H1 (cell line): ENCODE data around the gene CD58. TPM values are rescaled to one million over a fixed set of nuclear protein-coding genes. Genes with fewer than 3 reads are reported as not detected.

Source experiments
- CTCF ChIA-PET: fragments of 300-600 bp; sonication (Branson Sonifier 250); formaldehyde crosslinking; loops from one replicate; lab custom pipeline; 2021; ENCODE audit not compliant: partially characterized antibody; lab: Charles Lee
- POLR2A ChIA-PET: fragments of 300-600 bp; sonication (Branson Sonifier 250); formaldehyde crosslinking; loops from one replicate; lab custom pipeline; 2021; ENCODE audit warnings: inconsistent platforms; ENCODE audit not compliant: partially characterized antibody; lab: Charles Lee
- DNase-seq, 2 experiments: peaks; one replicate each; pipeline versions ENCODE4 v3.0.0 to v3.0.0-alpha.2; 2010 to 2022; ENCODE audit warnings: low spot score in 2 of 2, low read depth in 1 of 2, mixed read lengths in 1 of 2
- FAIRE-seq: peaks from 2 replicates; lab custom pipeline; 2011; peaks lifted over from hg19 to GRCh38; lab: Jason Lieb, UNC
- H2AFZ ChIP-seq: 2 replicates; pipeline ENCODE4 v1.8.1; 2012; ENCODE audit warnings: low read length, inconsistent platforms
- H2AK5ac ChIP-seq: 2 replicates; pipeline ENCODE4 v1.6.1; 2013; ENCODE audit warnings: low read depth, low read length
- H2BK120ac ChIP-seq: replicated peaks from 2 replicates; pipeline ENCODE3; 2013; ENCODE audit warnings: low read depth, low read length, inconsistent platforms
- H2BK12ac ChIP-seq: 2 replicates; pipeline ENCODE4 v1.6.1; 2013; ENCODE audit warnings: low read depth, low read length
- H2BK15ac ChIP-seq: 2 replicates; pipeline ENCODE4 v1.6.1; 2013; ENCODE audit warnings: low read length
- H2BK20ac ChIP-seq: 2 replicates; pipeline ENCODE4 v1.6.1; 2013; ENCODE audit warnings: low read length
- H2BK5ac ChIP-seq: 2 replicates; pipeline ENCODE4 v1.6.1; 2013; ENCODE audit warnings: low read depth, low read length
- H3K14ac ChIP-seq: 2 replicates; pipeline ENCODE4 v1.6.1; 2013; ENCODE audit warnings: inconsistent platforms; ENCODE audit not compliant: insufficient read length
- H3K18ac ChIP-seq: 2 replicates; pipeline ENCODE4 v1.6.1; 2013; ENCODE audit warnings: low read length; ENCODE audit errors: extremely low read depth
- H3K23ac ChIP-seq: 2 replicates; pipeline ENCODE4 v1.6.1; 2013; ENCODE audit warnings: inconsistent platforms; ENCODE audit not compliant: insufficient read length
- H3K23me2 ChIP-seq: 2 replicates; pipeline ENCODE4 v1.6.1; 2013; ENCODE audit warnings: low read depth, low read length
- H3K27ac ChIP-seq: 2 replicates; pipeline ENCODE4 v1.6.1; 2011; ENCODE audit warnings: low read depth, low read length, inconsistent platforms
- H3K27me3 ChIP-seq, 4 experiments: replicated peaks in 1 of 4; 1 replicate in 1 of 4; 2 replicates in 3 of 4; pipeline versions ENCODE4 v1.6.1 to v1.8.1; 2011 to 2013; ENCODE audit warnings: low read length in 3 of 4, mild to moderate bottlenecking in 3 of 4, inconsistent platforms in 2 of 4, mixed read lengths in 2 of 4, moderate library complexity in 1 of 4; ENCODE audit not compliant: control insufficient read depth in 3 of 4, insufficient read depth in 3 of 4; ENCODE audit errors: extremely low read depth in 1 of 4
- H3K36me3 ChIP-seq, 4 experiments: 2 replicates each; pipeline versions ENCODE4 v1.6.1 to v1.8.1; 2011 to 2013; ENCODE audit warnings: mild to moderate bottlenecking in 4 of 4, low read length in 3 of 4, moderate library complexity in 2 of 4, control low read depth in 1 of 4, inconsistent platforms in 1 of 4; ENCODE audit not compliant: insufficient read depth in 4 of 4, control insufficient read depth in 2 of 4
- H3K4ac ChIP-seq: replicated peaks from 2 replicates; pipeline ENCODE3; 2013; ENCODE audit warnings: low read length, low read depth, mixed read lengths, inconsistent platforms; ENCODE audit not compliant: insufficient read length
- H3K4me1 ChIP-seq, 4 experiments: replicated peaks in 1 of 4; 1 replicate in 1 of 4; 2 replicates in 3 of 4; pipeline versions ENCODE4 v1.6.1 to v1.8.1; 2011 to 2013; ENCODE audit warnings: low read length in 3 of 4, inconsistent platforms in 2 of 4, mixed read lengths in 1 of 4; ENCODE audit not compliant: insufficient read depth in 4 of 4, control insufficient read depth in 3 of 4
- H3K4me2 ChIP-seq, 2 experiments: 2 replicates each; pipeline versions ENCODE4 v1.6.1 to v1.8.1; 2011 to 2013; ENCODE audit warnings: low read depth in 2 of 2, low read length in 2 of 2, control low read depth in 1 of 2, inconsistent platforms in 1 of 2, mild to moderate bottlenecking in 1 of 2; ENCODE audit not compliant: insufficient read depth in 1 of 2
- H3K4me3 ChIP-seq, 4 experiments: fragments of 200-600, 300-600 bp in 1 of 4; sonication (generic), shearing (Covaris generic), sonication (Bioruptor Twin) in 1 of 4; 2 replicates each; pipeline versions ENCODE4 v1.5.1 to v1.8.1; 2011 to 2016; ENCODE audit warnings: low read length in 4 of 4, low read depth in 3 of 4, control low read depth in 2 of 4, inconsistent platforms in 2 of 4, mild to moderate bottlenecking in 2 of 4, mixed read lengths in 1 of 4, moderate library complexity in 1 of 4; ENCODE audit not compliant: insufficient read depth in 2 of 4; ENCODE audit errors: extremely low read depth in 1 of 4
- H3K56ac ChIP-seq: replicated peaks from 2 replicates; pipeline ENCODE3; 2013; ENCODE audit warnings: low read depth, mild to moderate bottlenecking, mixed read lengths, low read length, inconsistent platforms; ENCODE audit not compliant: insufficient read length
- H3K79me1 ChIP-seq: 2 replicates; pipeline ENCODE4 v1.6.1; 2013; ENCODE audit warnings: low read depth, low read length, control low read depth
- H3K79me2 ChIP-seq, 2 experiments: 2 replicates each; pipeline versions ENCODE4 v1.6.1 to v1.8.1; 2012 to 2013; ENCODE audit warnings: low read length in 2 of 2, mild to moderate bottlenecking in 2 of 2, inconsistent platforms in 1 of 2; ENCODE audit not compliant: insufficient read depth in 2 of 2, control insufficient read depth in 1 of 2
- H3K9ac ChIP-seq, 4 experiments: replicated peaks in 1 of 4; 1 replicate in 1 of 4; 2 replicates in 3 of 4; pipeline versions ENCODE4 v1.6.1 to v1.8.1; 2011 to 2013; ENCODE audit warnings: low read depth in 3 of 4, low read length in 3 of 4, control low read depth in 2 of 4, mild to moderate bottlenecking in 2 of 4, moderate library complexity in 2 of 4, inconsistent platforms in 1 of 4; ENCODE audit errors: extremely low read depth in 1 of 4
- H3K9me3 ChIP-seq, 2 experiments: 2 replicates each; pipeline versions ENCODE4 v1.6.1 to v1.8.1; 2012 to 2013; ENCODE audit warnings: mild to moderate bottlenecking in 2 of 2, moderate library complexity in 2 of 2, control low read depth in 1 of 2, inconsistent platforms in 1 of 2, low read depth in 1 of 2, low read length in 1 of 2, mixed read lengths in 1 of 2; ENCODE audit not compliant: insufficient read depth in 2 of 2
- H4K20me1 ChIP-seq, 2 experiments: replicated peaks in 1 of 2; 2 replicates each; pipeline versions ENCODE3 to v1.8.1; 2011 to 2013; ENCODE audit warnings: inconsistent platforms in 2 of 2, low read length in 2 of 2, mild to moderate bottlenecking in 1 of 2; ENCODE audit not compliant: insufficient read depth in 2 of 2, control insufficient read depth in 1 of 2
- H4K5ac ChIP-seq: 2 replicates; pipeline ENCODE4 v1.6.1; 2013; ENCODE audit warnings: low read length, low read depth, mixed read lengths, inconsistent platforms; ENCODE audit not compliant: insufficient read length
- H4K8ac ChIP-seq: 2 replicates; pipeline ENCODE4 v1.8.0; 2013; ENCODE audit warnings: mild to moderate bottlenecking, moderate library complexity, low read length, inconsistent platforms; ENCODE audit not compliant: insufficient read depth; ENCODE audit errors: extremely low read depth
- H4K91ac ChIP-seq: replicated peaks from 2 replicates; pipeline ENCODE3; 2013; ENCODE audit warnings: low read length, mixed read lengths, inconsistent platforms; ENCODE audit not compliant: insufficient read length
- BRCA1 ChIP-seq: IDR thresholded peaks from 2 replicates; pipeline ENCODE4 v1.6.1; 2012; ENCODE audit warnings: low read depth, low read length, improper control_type of control experiment
- CBX5 ChIP-seq: fragments of 300-800, 300-1000 bp; sonication (generic); IDR thresholded peaks from 2 replicates; pipeline ENCODE4 v1.7.1; 2016; ENCODE audit warnings: antibody characterized with exemption, low read length, low read depth
- CBX8 ChIP-seq: fragments of 300-800, 300-1000 bp; sonication (generic); IDR thresholded peaks from 2 replicates; pipeline ENCODE4 v1.7.1; 2016; ENCODE audit warnings: low read depth, low read length, borderline replicate concordance
- CHD1 ChIP-seq: IDR thresholded peaks from 2 replicates; pipeline ENCODE4 v1.6.1; 2012; ENCODE audit warnings: low read depth, low read length, improper control_type of control experiment
- CTBP2 ChIP-seq: IDR thresholded peaks from 2 replicates; pipeline ENCODE4 v1.7.0; 2011; ENCODE audit warnings: borderline replicate concordance, mild to moderate bottlenecking, moderate library complexity, mixed read lengths, low read length; ENCODE audit not compliant: insufficient read depth, insufficient read length
- HDAC6 ChIP-seq: IDR thresholded peaks from one replicate; pipeline ENCODE4 v1.7.1; 2012; ENCODE audit warnings: low read depth, mild to moderate bottlenecking, inconsistent platforms, low read length, moderate library complexity
- JUN ChIP-seq: IDR thresholded peaks from 2 replicates; pipeline ENCODE4 v1.6.1; 2011; ENCODE audit warnings: low read depth, mild to moderate bottlenecking, improper control_type of control experiment, low read length
- KDM5A ChIP-seq: fragments of 200-600 bp; IDR thresholded peaks from 2 replicates; pipeline ENCODE4 v1.7.1; 2012; ENCODE audit warnings: mild to moderate bottlenecking, low read length, inconsistent platforms, mixed read lengths
- MAX ChIP-seq: IDR thresholded peaks from 2 replicates; pipeline ENCODE4 v1.6.1; 2012; ENCODE audit warnings: inconsistent platforms
- SAP30 ChIP-seq: fragments of 300-600 bp; sonication (generic); IDR thresholded peaks from 2 replicates; pipeline ENCODE4 v1.7.1; 2012; ENCODE audit warnings: low read length, moderate library complexity, mild to moderate bottlenecking, inconsistent platforms; ENCODE audit not compliant: insufficient read depth, insufficient replicate concordance
- SIN3A ChIP-seq, 2 experiments: IDR thresholded peaks in 1 of 2; conservative IDR thresholded peaks in 1 of 2; 2 replicates each; pipeline ENCODE4 v1.6.1; 2011 to 2012; ENCODE audit warnings: low read length in 2 of 2, improper control_type of control experiment in 1 of 2, low read depth in 1 of 2, mild to moderate bottlenecking in 1 of 2
- SP4 ChIP-seq: IDR thresholded peaks from 2 replicates; pipeline ENCODE4 v1.6.1; 2012; ENCODE audit warnings: low read length, inconsistent platforms
- ZNF274 ChIP-seq: IDR thresholded peaks from 2 replicates; pipeline ENCODE4 v1.7.0; 2012; ENCODE audit warnings: low read length, borderline replicate concordance; ENCODE audit errors: extremely low read depth
- WGBS, 2 experiments: shearing (Covaris generic) in 1 of 2; methylation state at CpG; one replicate each; pipeline versions ENCODE4 v1.1.6 to v1.1.7; 2013 to 2015; ENCODE audit warnings: low lambda C conversion rate in 2 of 2, mixed read lengths in 2 of 2, inconsistent platforms in 1 of 2, low coverage in 1 of 2, missing lambda C conversion rate in 1 of 2; ENCODE audit not compliant: insufficient replicate concordance in 2 of 2, insufficient coverage in 1 of 2, insufficient read length in 1 of 2; ENCODE audit errors: extremely low coverage in 1 of 2, missing lambda C conversion rate in 1 of 2; 5-methylcytosine and 5-hydroxymethylcytosine counted together
- polyA plus RNA-seq, 7 experiments: library from polyadenylated mRNA; depleted of rRNA in 3 of 7; stranded (reverse) in 5 of 7; unstranded in 2 of 7; fragments of >200 nt in 5 of 7; fragments of 200-250 nt in 2 of 7; gene quantifications; 1 replicate in 5 of 7; 2 replicates in 1 of 7; 4 replicates in 1 of 7; pipeline versions ENCODE4 v1.2.1 to v1.2.3, GENCODE V29; 2011 to 2013; ENCODE audit warnings: missing spikeins in 2 of 7, mixed read lengths in 2 of 7
- total RNA-seq: library from RNA; stranded (reverse); fragmentation: NEBNext Ultra II Directional; extraction: Animal tissue kit (Norgen Biotek cat#: 25700); gene quantifications from 2 replicates; pipeline ENCODE4 v1.2.1, GENCODE V29; 2021

The CD58 gene
- total and polyA plus RNA-seq, 2 of the 8 experiments (the other 6 are each of a cell fraction or from before 2014, with no cell fraction given): 5.3 to 5.5 TPM

GRCh38 chr1:116521186-116521585 lies 49.6 kb downstream of the CD58 start:
- no peak overlapping the region for H3K56ac ChIP-seq
- H3K79me1 ChIP-seq: no peaks in the 10 kb centered on the region
- no peaks in the 10 kb centered on the region for H3K79me2 ChIP-seq
- no peak overlapping the region for H2BK120ac ChIP-seq
- H3K18ac ChIP-seq: no peak overlapping the region
- H4K91ac ChIP-seq: no peak overlapping the region
- H2BK20ac ChIP-seq: no peak overlapping the region
- no peak for FAIRE-seq
- no peaks in the 10 kb centered on the region for H3K36me3 ChIP-seq
- no peak overlapping the region for H2AFZ ChIP-seq
- no peak overlapping the region for H4K5ac ChIP-seq
- H3K4ac ChIP-seq: no peak overlapping the region
- H3K4me3 ChIP-seq: no peak overlapping the region
- H4K8ac ChIP-seq: no peak overlapping the region
- no peak overlapping the region for H3K14ac ChIP-seq
- H2BK5ac ChIP-seq: no peak overlapping the region
- H3K23me2 ChIP-seq: no peaks in the 10 kb centered on the region
- no peak for DNase-seq
- 81% methylated on average over 3 of the region's 3 CpGs; no CpG with 5 or more reads in 1 of the 2 experiments for WGBS, 2 experiments
- no peak overlapping the region for H3K9ac ChIP-seq
- H3K9me3 ChIP-seq: no peaks in the 10 kb centered on the region
- POLR2A ChIA-PET: interaction anchor here (1.4 kb wide), 1 partner anchor 8 kb away, joined by 4 read pairs; no protein-coding TSS in a partner anchor
- no peak overlapping the region for H3K23ac ChIP-seq
- no peak overlapping the region for H3K4me2 ChIP-seq
- H3K4me1 ChIP-seq: no peaks in the 10 kb centered on the region
- H3K27ac ChIP-seq: no peak overlapping the region
- H3K27me3 ChIP-seq: no peaks in the 10 kb centered on the region
- no peaks in the 10 kb centered on the region for H4K20me1 ChIP-seq
- CTCF ChIA-PET: no interaction called here
- no peak overlapping the region for H2BK12ac ChIP-seq
- no peak overlapping the region for H2BK15ac ChIP-seq
- H2AK5ac ChIP-seq: no peak overlapping the region
- TF ChIP-seq BRCA1 (no peak), CBX5 (no peak), CHD1 (no peak), ZNF274 (no peak), SP4 (no peak), MAX (no peak), KDM5A (no peak), HDAC6 (no peak), CBX8 (no peak), JUN (no peak), SAP30 (no peak), CTBP2 (no peak), SIN3A (conservative IDR thresholded peaks at IDR 0.05 in 1 of 2, IDR thresholded peaks at IDR 0.05 in 1 of 2; ENCODE audit: low read depth in 1 of 2, low read length in 2 of 2) (no peak)
